GM23248 (cell line): ENCODE measurements around the gene ZNF831.

Experiments used
- EZH2 ChIP-seq: fragments of 200-600 bp; sonication (generic); IDR thresholded peaks from 2 replicates; pipeline ENCODE4 v1.6.1; 2018; ENCODE audit warnings: antibody characterized with exemption, mild to moderate bottlenecking; ENCODE audit not compliant: insufficient read depth, poor library complexity, severe bottlenecking
- EZH2phosphoT487 ChIP-seq: fragments of 200-600 bp; sonication (generic); IDR thresholded peaks from 2 replicates; pipeline ENCODE4 v1.6.1; 2018; ENCODE audit warnings: antibody characterized with exemption, moderate library complexity, mild to moderate bottlenecking, low read depth; ENCODE audit not compliant: insufficient read depth

GRCh38 chr20:59291740-59292383 lies 128.2 kb downstream of the ZNF831 start:
- no peak for TF ChIP-seq EZH2
- no peak for TF ChIP-seq EZH2phosphoT487
